ENCODE measurements around the gene CCDC177. TPM values are rescaled to one million over a fixed set of nuclear protein-coding genes. Genes with fewer than 3 reads are reported as not detected.

CCDC177 gene
- polyA plus RNA-seq, 1 experiment = not detected

DNA sequence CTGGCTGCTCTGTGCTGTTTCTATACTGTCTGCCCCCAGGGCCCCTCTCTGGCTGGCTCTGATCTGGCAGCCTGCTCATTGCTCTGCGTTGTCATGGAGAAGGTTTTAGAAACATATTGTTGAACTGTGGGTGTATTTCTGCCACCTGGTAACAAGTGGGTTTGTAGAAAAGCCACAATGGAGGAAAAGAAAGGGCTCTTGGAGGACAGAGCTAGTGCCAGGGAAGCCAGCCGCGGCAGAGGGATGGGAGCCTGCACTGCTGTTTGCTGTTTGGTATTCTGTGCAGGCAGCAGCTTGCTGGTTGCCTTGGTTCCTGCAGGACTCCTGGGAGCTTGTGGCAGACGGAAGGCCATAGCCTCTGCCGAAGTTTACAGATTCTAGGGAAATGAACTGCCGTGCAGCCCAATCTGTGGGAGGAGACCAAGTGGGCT, 15.1 kb downstream of the CCDC177 start:
- Histone ChIP-seq H3K4me3 (ENCODE audit: low read depth, low read length) (no peak overlapping the region), H3K36me3 (ENCODE audit: control insufficient read depth, insufficient read depth, low read length) (no peaks in the 10 kb centered on the region), H3K27me3 (ENCODE audit: control insufficient read depth, insufficient read depth, low read length) (peaks cover 19% of the 10 kb centered on the region)
- ChIA-PET POLR2A (no interaction called here), CTCF (interaction anchor here (0.7 to 3.8 kb wide), 3 partner anchors 11 to 167 kb away, joined by 3 to 31 read pairs (median 19); partner anchors contain the start of gene CCDC177)
- DNase-seq (ENCODE audit: low read depth) = no peak
- TF ChIP-seq, protein P1, sequence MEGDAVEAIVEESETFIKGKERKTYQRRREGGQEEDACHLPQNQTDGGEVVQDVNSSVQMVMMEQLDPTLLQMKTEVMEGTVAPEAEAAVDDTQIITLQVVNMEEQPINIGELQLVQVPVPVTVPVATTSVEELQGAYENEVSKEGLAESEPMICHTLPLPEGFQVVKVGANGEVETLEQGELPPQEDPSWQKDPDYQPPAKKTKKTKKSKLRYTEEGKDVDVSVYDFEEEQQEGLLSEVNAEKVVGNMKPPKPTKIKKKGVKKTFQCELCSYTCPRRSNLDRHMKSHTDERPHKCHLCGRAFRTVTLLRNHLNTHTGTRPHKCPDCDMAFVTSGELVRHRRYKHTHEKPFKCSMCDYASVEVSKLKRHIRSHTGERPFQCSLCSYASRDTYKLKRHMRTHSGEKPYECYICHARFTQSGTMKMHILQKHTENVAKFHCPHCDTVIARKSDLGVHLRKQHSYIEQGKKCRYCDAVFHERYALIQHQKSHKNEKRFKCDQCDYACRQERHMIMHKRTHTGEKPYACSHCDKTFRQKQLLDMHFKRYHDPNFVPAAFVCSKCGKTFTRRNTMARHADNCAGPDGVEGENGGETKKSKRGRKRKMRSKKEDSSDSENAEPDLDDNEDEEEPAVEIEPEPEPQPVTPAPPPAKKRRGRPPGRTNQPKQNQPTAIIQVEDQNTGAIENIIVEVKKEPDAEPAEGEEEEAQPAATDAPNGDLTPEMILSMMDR (IDR thresholded peaks at IDR 0.05; ENCODE audit: insufficient read depth, low read depth, low read length) = no peak

- POLR2A ChIA-PET = no interaction called here
Observed at GRCh38 chr14:69558774-69559173, 15.9 kb downstream of the CCDC177 start.

GRCh38 chr14:69554500-69554899, 20.2 kb downstream of the CCDC177 start:
- Histone ChIP-seq H3K27me3 (ENCODE audit: control insufficient read depth, insufficient read depth, low read length) (peaks cover 6% of the 10 kb centered on the region), H3K4me3 (ENCODE audit: low read depth, low read length) (no peak overlapping the region), H3K36me3 (ENCODE audit: control insufficient read depth, insufficient read depth, low read length) (no peaks in the 10 kb centered on the region)
- no peak for DNase-seq (ENCODE audit: low read depth)
- POLR2A ChIA-PET = no interaction called here
- CTCF ChIA-PET = interaction anchor here (1.3 kb wide), 1 partner anchor 25 kb away, joined by 3 read pairs; no protein-coding TSS in a partner anchor
- TF ChIP-seq, protein P1 (IDR thresholded peaks at IDR 0.05; ENCODE audit: insufficient read depth, low read depth, low read length) = no peak

More at GRCh38 chr14:69558774-69559173, 15.9 kb downstream of the CCDC177 start:
- H3K36me3 ChIP-seq (ENCODE audit: control insufficient read depth, insufficient read depth, low read length) = no peaks in the 10 kb centered on the region
- no peak for DNase-seq (ENCODE audit: low read depth)
- no peak overlapping the region for H3K4me3 ChIP-seq (ENCODE audit: low read depth, low read length)
- CTCF ChIA-PET = interaction anchor here (3.7 to 3.8 kb wide), 2 partner anchors 10 to 14 kb away, joined by 19 to 31 read pairs; partner anchors contain the start of gene CCDC177
- peaks cover 15% of the 10 kb centered on the region for H3K27me3 ChIP-seq (ENCODE audit: control insufficient read depth, insufficient read depth, low read length)
- TF ChIP-seq, protein P1 (IDR thresholded peaks at IDR 0.05; ENCODE audit: insufficient read depth, low read depth, low read length) = no peak

DNA sequence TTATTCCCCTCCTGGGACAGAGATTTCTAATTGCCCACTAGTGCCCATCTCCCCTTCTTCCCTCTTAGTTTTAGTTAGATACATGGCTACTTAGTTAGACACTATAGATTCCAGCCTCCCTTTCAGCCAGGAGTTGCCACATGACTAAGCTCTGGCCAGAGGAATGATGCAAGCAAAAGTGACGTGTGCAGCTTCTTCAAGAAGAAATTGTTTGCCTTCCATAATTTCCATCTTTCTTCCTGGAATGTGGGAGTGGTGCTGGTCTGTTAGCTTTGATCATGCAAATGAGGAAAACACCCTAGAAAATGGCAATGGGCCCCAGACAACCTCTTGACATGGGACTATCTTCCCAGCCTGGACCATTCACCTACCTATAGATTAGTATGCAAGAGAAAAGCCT, 21.4 kb downstream of the CCDC177 start:
- CTCF ChIA-PET = interaction anchor here (0.7 to 1.7 kb wide), 3 partner anchors 10 to 20 kb away, joined by 3 to 6 read pairs (median 3); no protein-coding TSS in a partner anchor
- no peak for DNase-seq (ENCODE audit: low read depth)
- H3K36me3 ChIP-seq (ENCODE audit: control insufficient read depth, insufficient read depth, low read length) = no peaks in the 10 kb centered on the region
- H3K4me3 ChIP-seq (ENCODE audit: low read depth, low read length) = no peak overlapping the region
- TF ChIP-seq, protein P1 (IDR thresholded peaks at IDR 0.05; ENCODE audit: insufficient read depth, low read depth, low read length) = no peak
- POLR2A ChIA-PET = no interaction called here
- peaks cover 6% of the 10 kb centered on the region for H3K27me3 ChIP-seq (ENCODE audit: control insufficient read depth, insufficient read depth, low read length)

DNA sequence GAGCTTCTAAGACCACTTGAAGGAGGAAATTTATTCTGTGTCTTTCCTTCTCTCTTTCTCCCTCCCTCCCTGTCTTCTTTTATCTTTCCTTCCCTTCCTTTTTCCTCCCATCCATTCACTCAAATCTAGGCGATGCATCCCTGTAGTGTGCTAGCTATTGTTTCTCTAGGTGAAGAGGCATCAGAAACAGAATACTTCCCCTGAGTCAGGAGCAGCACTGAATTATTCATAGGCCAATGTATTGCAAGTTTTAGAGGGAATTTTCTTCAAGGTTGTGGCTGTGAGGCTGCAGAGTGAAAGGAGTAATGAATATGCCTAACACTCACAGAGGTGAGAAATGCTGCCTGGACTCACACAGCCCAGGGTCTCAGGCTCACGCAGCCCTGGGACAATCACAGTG, 23.2 kb downstream of the CCDC177 start:
- TF ChIP-seq, protein P1 (IDR thresholded peaks at IDR 0.05; ENCODE audit: insufficient read depth, low read depth, low read length) = no peak
- DNase-seq (ENCODE audit: low read depth) = no peak
- POLR2A ChIA-PET = no interaction called here
- Histone ChIP-seq H3K36me3 (ENCODE audit: control insufficient read depth, insufficient read depth, low read length) (no peaks in the 10 kb centered on the region), H3K4me3 (ENCODE audit: low read depth, low read length) (no peak overlapping the region), H3K27me3 (ENCODE audit: control insufficient read depth, insufficient read depth, low read length) (peaks cover 5% of the 10 kb centered on the region)
- CTCF ChIA-PET = interaction anchor here (1.3 kb wide), 1 partner anchor 16 kb away, joined by 4 read pairs; no protein-coding TSS in a partner anchor
